WTC11 (cell line): ENCODE measurements around the gene NPDC1. TPM values are rescaled to one million over a fixed set of nuclear protein-coding genes. Genes with fewer than 3 reads are reported as not detected.

ENCODE experiments used
- ATAC-seq: fragments of 200-7000 bp; cut with Tn5 transposase; 2 replicates; pipeline ENCODE4 v1.10.0; 2021; ENCODE audit warnings: mild to moderate bottlenecking, moderate library complexity
- CTCF ChIA-PET: fragments of 300-600 bp; sonication (Branson Sonifier 250); formaldehyde crosslinking; loops from one replicate; lab custom pipeline; 2021; ENCODE audit warnings: antibody characterized with exemption; lab: Charles Lee
- POLR2A ChIA-PET: fragments of 350-600 bp; sonication (Branson Sonifier 250); formaldehyde crosslinking; loops from one replicate; lab custom pipeline; 2021; ENCODE audit warnings: antibody characterized with exemption; lab: Charles Lee
- DNase-seq: peaks from one replicate; pipeline ENCODE4 v3.0.0; 2021; ENCODE audit warnings: low spot score
- H3K27ac Mint-ChIP-seq: 2 replicates; pipeline ENCODE4 v1.8.0; 2021; ENCODE audit warnings: mixed read lengths
- H3K27me3 Mint-ChIP-seq: 2 replicates; pipeline ENCODE4 v1.8.0; 2021; ENCODE audit warnings: low read depth, mild to moderate bottlenecking, moderate library complexity, mixed read lengths
- H3K36me3 Mint-ChIP-seq: 2 replicates; pipeline ENCODE4 v1.8.0; 2021; ENCODE audit warnings: mixed read lengths
- H3K4me1 Mint-ChIP-seq: 2 replicates; pipeline ENCODE4 v1.8.0; 2022; ENCODE audit warnings: mixed read lengths
- H3K4me3 Mint-ChIP-seq: 2 replicates; pipeline ENCODE4 v1.8.0; 2021; ENCODE audit warnings: mild to moderate bottlenecking, moderate library complexity, mixed read lengths
- H3K9me3 Mint-ChIP-seq: 2 replicates; pipeline ENCODE4 v1.8.0; 2021; ENCODE audit warnings: mixed read lengths
- CREB1 ChIP-seq: sonication (generic); formaldehyde crosslinking; IDR thresholded peaks from 2 replicates; pipeline ENCODE4 v1.8.0; 2023; ENCODE audit warnings: mild to moderate bottlenecking, missing genetic modification reagents
- FOXJ3 ChIP-seq: sonication (generic); formaldehyde crosslinking; IDR thresholded peaks from 2 replicates; pipeline ENCODE4 v1.9.0; 2021; ENCODE audit warnings: missing genetic modification reagents, mild to moderate bottlenecking, borderline replicate concordance
- GABPB1 ChIP-seq: sonication (generic); formaldehyde crosslinking; IDR thresholded peaks from 2 replicates; pipeline ENCODE4 v1.8.1; 2023; ENCODE audit warnings: mild to moderate bottlenecking, missing genetic modification reagents
- IRF2 ChIP-seq: sonication (generic); formaldehyde crosslinking; IDR thresholded peaks from 2 replicates; pipeline ENCODE4 v1.8.0; 2022; ENCODE audit warnings: low read depth, missing genetic modification reagents, borderline replicate concordance
- MYBL2 ChIP-seq: sonication (generic); formaldehyde crosslinking; IDR thresholded peaks from 2 replicates; pipeline ENCODE4 v1.8.1; 2023; ENCODE audit warnings: mild to moderate bottlenecking, moderate library complexity, missing genetic modification reagents
- NFATC4 ChIP-seq: fragments of 250-450 bp; sonication (Bioruptor Pico); IDR thresholded peaks from 2 replicates; pipeline ENCODE4 v1.9.0; 2021; ENCODE audit warnings: mild to moderate bottlenecking
- NFYB ChIP-seq: sonication (generic); formaldehyde crosslinking; conservative IDR thresholded peaks from 2 replicates; pipeline ENCODE4 v1.8.0; 2022; ENCODE audit warnings: low read depth, missing genetic modification reagents
- NR3C1 ChIP-seq: sonication (generic); formaldehyde crosslinking; conservative IDR thresholded peaks from 2 replicates; pipeline ENCODE4 v1.8.1; 2023; ENCODE audit warnings: low read depth, mild to moderate bottlenecking, missing genetic modification reagents
- SP1 ChIP-seq: sonication (generic); formaldehyde crosslinking; conservative IDR thresholded peaks from 2 replicates; pipeline ENCODE4 v1.8.1; 2022; ENCODE audit warnings: missing genetic modification reagents
- TEAD1 ChIP-seq: sonication (generic); formaldehyde crosslinking; IDR thresholded peaks from 2 replicates; pipeline ENCODE4 v1.8.0; 2022; ENCODE audit warnings: mild to moderate bottlenecking, missing genetic modification reagents
- TEAD4 ChIP-seq: sonication (generic); formaldehyde crosslinking; IDR thresholded peaks from 2 replicates; pipeline ENCODE4 v1.8.0; 2022; ENCODE audit warnings: mild to moderate bottlenecking, missing genetic modification reagents
- total RNA-seq: library from RNA; stranded (reverse); gene quantifications from 3 replicates; pipeline ENCODE4 v1.2.3, GENCODE V29; 2021
- TF ChIP-seq, protein P1 (sequence below): sonication (generic); formaldehyde crosslinking; IDR thresholded peaks from 2 replicates; pipeline ENCODE4 v1.8.0; 2022; ENCODE audit warnings: mild to moderate bottlenecking, missing genetic modification reagents
- TF ChIP-seq, protein P2 (sequence below): sonication (generic); formaldehyde crosslinking; IDR thresholded peaks from 2 replicates; pipeline ENCODE4 v1.8.0; 2022; ENCODE audit warnings: mild to moderate bottlenecking, missing genetic modification reagents
- TF ChIP-seq, protein P3 (sequence below): sonication (generic); formaldehyde crosslinking; IDR thresholded peaks from 2 replicates; pipeline ENCODE4 v1.8.1; 2022; ENCODE audit warnings: mild to moderate bottlenecking, missing genetic modification reagents, moderate library complexity, borderline replicate concordance
- TF ChIP-seq, protein P4 (sequence below): sonication (generic); formaldehyde crosslinking; IDR thresholded peaks from 2 replicates; pipeline ENCODE4 v1.8.0; 2022; ENCODE audit warnings: mild to moderate bottlenecking, missing genetic modification reagents
- TF ChIP-seq, protein P5 (sequence below): sonication (generic); formaldehyde crosslinking; IDR thresholded peaks from 2 replicates; pipeline ENCODE4 v1.8.1; 2022; ENCODE audit warnings: mild to moderate bottlenecking, moderate library complexity, missing genetic modification reagents
- TF ChIP-seq, protein P6 (sequence below): sonication (generic); formaldehyde crosslinking; IDR thresholded peaks from 2 replicates; pipeline ENCODE4 v1.8.1; 2022; ENCODE audit warnings: low read depth, mild to moderate bottlenecking, moderate library complexity, missing genetic modification reagents, borderline replicate concordance

Gene NPDC1
- total RNA-seq, 1 experiment from 2014 or later, result 64.3 TPM

DNA sequence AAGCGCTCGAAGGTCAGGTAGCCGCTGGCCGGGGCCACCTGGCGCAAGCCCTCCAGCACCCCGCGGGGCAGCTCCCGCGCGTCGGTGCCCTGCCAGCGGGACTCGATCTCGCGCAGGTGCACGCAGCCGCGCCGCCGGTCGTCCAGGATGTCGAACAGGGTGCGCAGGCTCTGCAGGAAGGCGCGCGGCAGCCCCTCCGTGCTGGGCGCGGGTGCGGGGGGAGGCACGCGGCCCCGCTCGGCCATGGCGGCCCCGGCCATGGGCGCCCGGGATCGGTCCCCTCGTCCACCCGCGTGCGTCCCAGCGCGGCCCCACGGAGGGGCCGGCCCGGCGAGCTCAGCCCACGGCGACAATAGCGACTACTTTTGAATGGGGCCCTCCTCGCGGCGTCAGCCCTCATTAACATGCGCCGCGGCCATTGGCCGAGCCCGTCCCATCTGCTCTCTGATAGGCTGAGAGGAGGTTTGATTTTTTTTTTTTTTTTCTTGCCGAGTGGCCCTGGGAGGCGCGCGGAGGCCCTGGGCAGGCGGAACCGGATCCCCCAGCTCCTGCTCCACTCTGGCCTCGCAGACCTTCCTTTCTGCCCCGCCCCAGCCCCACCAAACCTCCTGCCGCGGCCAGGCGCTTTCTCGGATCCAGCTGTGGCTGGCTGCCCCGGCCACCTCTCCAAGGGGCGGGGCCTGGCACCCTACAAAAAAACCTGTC, 24.4 kb upstream of the NPDC1 start, which contains the start of gene SAPCD2:
SAPCD2 (minus strand) TSS at position 357 of the 705 bp plus-strand sequence; CDS start at position 260, 97 bp downstream.
- no peaks in the 10 kb centered on the region for H3K9me3 Mint-ChIP-seq
- H3K4me1 Mint-ChIP-seq, result peaks cover 34% of the 10 kb centered on the region
- ChIA-PET POLR2A (interaction anchor here (0.6 to 2.9 kb wide), 7 partner anchors 15 to 170 kb away, joined by 3 to 21 read pairs (median 5); partner anchors contain the start of genes MAN1B1 and TPRN), CTCF (interaction anchor here (0.7 to 10.4 kb wide), 34 partner anchors 7 to 532 kb away, joined by 3 to 240 read pairs (median 5); partner anchors contain the start of genes ABCA2, ENTPD2, EXD3 and LCN8)
- no peaks in the 10 kb centered on the region for H3K27me3 Mint-ChIP-seq
- DNase-seq, result peak; percentile 88
- peaks cover 3% of the 10 kb centered on the region for H3K36me3 Mint-ChIP-seq
- peak within 1 kb of the TSS; percentile 95 for H3K27ac Mint-ChIP-seq
- ATAC-seq, result peak; percentile 84
- TF ChIP-seq, protein P1, sequence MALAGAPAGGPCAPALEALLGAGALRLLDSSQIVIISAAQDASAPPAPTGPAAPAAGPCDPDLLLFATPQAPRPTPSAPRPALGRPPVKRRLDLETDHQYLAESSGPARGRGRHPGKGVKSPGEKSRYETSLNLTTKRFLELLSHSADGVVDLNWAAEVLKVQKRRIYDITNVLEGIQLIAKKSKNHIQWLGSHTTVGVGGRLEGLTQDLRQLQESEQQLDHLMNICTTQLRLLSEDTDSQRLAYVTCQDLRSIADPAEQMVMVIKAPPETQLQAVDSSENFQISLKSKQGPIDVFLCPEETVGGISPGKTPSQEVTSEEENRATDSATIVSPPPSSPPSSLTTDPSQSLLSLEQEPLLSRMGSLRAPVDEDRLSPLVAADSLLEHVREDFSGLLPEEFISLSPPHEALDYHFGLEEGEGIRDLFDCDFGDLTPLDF (CRISPR knock-in tag), result no peak
- TF ChIP-seq TEAD1 (CRISPR knock-in tag) (no peak), NFATC4 (CRISPR knock-in tag) (no peak), SP1 (CRISPR knock-in tag) (no peak; the same call in 1 of the 2 replicates), NFYB (CRISPR knock-in tag) (0 out of 2 replicates have a peak, but pooled peaks have one; percentile 24), NR3C1 (CRISPR knock-in tag) (no peak), IRF2 (CRISPR knock-in tag) (no peak), GABPB1 (CRISPR knock-in tag) (no peak), FOXJ3 (CRISPR knock-in tag) (no peak), MYBL2 (CRISPR knock-in tag) (peak; percentile 87)
- TF ChIP-seq, protein P2, sequence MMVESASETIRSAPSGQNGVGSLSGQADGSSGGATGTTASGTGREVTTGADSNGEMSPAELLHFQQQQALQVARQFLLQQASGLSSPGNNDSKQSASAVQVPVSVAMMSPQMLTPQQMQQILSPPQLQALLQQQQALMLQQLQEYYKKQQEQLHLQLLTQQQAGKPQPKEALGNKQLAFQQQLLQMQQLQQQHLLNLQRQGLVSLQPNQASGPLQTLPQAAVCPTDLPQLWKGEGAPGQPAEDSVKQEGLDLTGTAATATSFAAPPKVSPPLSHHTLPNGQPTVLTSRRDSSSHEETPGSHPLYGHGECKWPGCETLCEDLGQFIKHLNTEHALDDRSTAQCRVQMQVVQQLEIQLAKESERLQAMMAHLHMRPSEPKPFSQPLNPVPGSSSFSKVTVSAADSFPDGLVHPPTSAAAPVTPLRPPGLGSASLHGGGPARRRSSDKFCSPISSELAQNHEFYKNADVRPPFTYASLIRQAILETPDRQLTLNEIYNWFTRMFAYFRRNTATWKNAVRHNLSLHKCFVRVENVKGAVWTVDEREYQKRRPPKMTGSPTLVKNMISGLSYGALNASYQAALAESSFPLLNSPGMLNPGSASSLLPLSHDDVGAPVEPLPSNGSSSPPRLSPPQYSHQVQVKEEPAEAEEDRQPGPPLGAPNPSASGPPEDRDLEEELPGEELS (CRISPR knock-in tag), result 0 out of 2 replicates have a peak, but pooled peaks have one; percentile 12
- TF ChIP-seq, protein P3, sequence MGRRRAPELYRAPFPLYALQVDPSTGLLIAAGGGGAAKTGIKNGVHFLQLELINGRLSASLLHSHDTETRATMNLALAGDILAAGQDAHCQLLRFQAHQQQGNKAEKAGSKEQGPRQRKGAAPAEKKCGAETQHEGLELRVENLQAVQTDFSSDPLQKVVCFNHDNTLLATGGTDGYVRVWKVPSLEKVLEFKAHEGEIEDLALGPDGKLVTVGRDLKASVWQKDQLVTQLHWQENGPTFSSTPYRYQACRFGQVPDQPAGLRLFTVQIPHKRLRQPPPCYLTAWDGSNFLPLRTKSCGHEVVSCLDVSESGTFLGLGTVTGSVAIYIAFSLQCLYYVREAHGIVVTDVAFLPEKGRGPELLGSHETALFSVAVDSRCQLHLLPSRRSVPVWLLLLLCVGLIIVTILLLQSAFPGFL (CRISPR knock-in tag), result no peak
- TF ChIP-seq, protein P4, sequence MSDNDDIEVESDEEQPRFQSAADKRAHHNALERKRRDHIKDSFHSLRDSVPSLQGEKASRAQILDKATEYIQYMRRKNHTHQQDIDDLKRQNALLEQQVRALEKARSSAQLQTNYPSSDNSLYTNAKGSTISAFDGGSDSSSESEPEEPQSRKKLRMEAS, result 0 out of 2 replicates have a peak, but pooled peaks have one; percentile 29
- TF ChIP-seq, protein P5, sequence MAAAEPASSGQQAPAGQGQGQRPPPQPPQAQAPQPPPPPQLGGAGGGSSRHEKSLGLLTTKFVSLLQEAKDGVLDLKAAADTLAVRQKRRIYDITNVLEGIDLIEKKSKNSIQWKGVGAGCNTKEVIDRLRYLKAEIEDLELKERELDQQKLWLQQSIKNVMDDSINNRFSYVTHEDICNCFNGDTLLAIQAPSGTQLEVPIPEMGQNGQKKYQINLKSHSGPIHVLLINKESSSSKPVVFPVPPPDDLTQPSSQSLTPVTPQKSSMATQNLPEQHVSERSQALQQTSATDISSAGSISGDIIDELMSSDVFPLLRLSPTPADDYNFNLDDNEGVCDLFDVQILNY (CRISPR knock-in tag), result 0 out of 2 replicates have a peak, but pooled peaks have one; percentile 24
- peak within 1 kb of the TSS; percentile 71 for H3K4me3 Mint-ChIP-seq

DNA sequence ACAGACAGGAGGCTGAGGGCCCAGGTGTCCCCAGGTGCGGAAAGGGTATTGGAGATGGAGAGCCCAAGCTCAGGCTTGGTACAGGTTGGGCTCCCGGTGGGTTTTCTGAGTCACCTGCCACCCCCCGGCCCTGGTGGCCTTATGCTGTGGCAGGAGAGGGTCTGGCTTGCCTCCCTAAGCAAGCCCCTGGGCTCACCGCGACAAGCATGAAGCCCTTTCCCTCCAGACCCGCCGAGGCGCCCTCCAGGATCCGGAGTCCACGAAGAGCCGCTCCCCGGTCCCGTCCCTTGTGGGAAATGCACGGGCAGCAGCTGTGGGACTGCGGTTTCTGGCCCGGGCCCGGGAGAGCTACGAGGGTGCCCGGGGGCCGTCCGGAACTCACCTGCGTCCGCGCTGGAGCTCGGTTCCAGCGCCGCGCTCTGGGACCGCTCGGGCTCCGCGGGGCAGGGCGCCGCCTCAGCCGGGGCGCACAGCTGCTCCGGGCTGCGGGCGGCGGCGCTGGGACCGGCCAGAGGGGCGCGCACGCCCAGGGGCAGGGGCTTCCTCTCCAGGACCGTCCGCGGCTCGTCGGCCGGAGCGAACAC, 23.6 kb upstream of the NPDC1 start:
- Mint-ChIP-seq H3K36me3 (peaks cover 3% of the 10 kb centered on the region), H3K27ac (no peak overlapping the region), H3K4me3 (peak overlapping the region; percentile 69), H3K4me1 (peaks cover 26% of the 10 kb centered on the region), H3K9me3 (no peaks in the 10 kb centered on the region), H3K27me3 (no peaks in the 10 kb centered on the region)
- peak; percentile 35 for DNase-seq
- POLR2A ChIA-PET, result interaction anchor here (1.0 to 2.9 kb wide), 5 partner anchors 17 to 171 kb away, joined by 3 to 21 read pairs (median 5); partner anchors contain the start of genes MAN1B1 and TPRN
- TF ChIP-seq CREB1 (CRISPR knock-in tag) (no peak), TEAD4 (CRISPR knock-in tag) (no peak)
- TF ChIP-seq, protein P6, sequence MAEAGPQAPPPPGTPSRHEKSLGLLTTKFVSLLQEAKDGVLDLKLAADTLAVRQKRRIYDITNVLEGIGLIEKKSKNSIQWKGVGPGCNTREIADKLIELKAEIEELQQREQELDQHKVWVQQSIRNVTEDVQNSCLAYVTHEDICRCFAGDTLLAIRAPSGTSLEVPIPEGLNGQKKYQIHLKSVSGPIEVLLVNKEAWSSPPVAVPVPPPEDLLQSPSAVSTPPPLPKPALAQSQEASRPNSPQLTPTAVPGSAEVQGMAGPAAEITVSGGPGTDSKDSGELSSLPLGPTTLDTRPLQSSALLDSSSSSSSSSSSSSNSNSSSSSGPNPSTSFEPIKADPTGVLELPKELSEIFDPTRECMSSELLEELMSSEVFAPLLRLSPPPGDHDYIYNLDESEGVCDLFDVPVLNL (CRISPR knock-in tag), result no peak
- CTCF ChIA-PET, result interaction anchor here (0.7 to 10.4 kb wide), 29 partner anchors 8 to 353 kb away, joined by 3 to 240 read pairs (median 7); partner anchors contain the start of genes ABCA2, ENTPD2, EXD3 and LCN8
- ATAC-seq, result peak; percentile 8
